ENCODE data around the gene IDNK.

IDNK gene

GRCh38 chr9:83636813-83637212, 13.9 kb downstream of the IDNK start:
- no peak for DNase-seq

GRCh38 chr9:83637389-83637788, 14.4 kb downstream of the IDNK start:
- DNase-seq = no peak

- no peak for DNase-seq
Measured at GRCh38 chr9:83639266-83639665, 16.3 kb downstream of the IDNK start.

GRCh38 chr9:83642793-83643192, 19.9 kb downstream of the IDNK start:
- DNase-seq = no peak

GRCh38 chr9:83646500-83647239, 23.7 kb downstream of the IDNK start:
- DNase-seq = no peak

GRCh38 chr9:83649080-83649479, 26.1 kb downstream of the IDNK start:
- DNase-seq = peak; percentile 68

GRCh38 chr9:83649515-83649914, 26.6 kb downstream of the IDNK start:
- DNase-seq = no peak

- DNase-seq = no peak
Measured at GRCh38 chr9:83651558-83651957, 28.6 kb downstream of the IDNK start.

GRCh38 chr9:83652433-83652832, 29.5 kb downstream of the IDNK start:
- no peak for DNase-seq

GRCh38 chr9:83655433-83655832, 32.5 kb downstream of the IDNK start:
- DNase-seq = no peak

- DNase-seq = no peak
Measured at GRCh38 chr9:83656032-83656680, 33.2 kb downstream of the IDNK start.

- DNase-seq = no peak
Measured at GRCh38 chr9:83656952-83657351, 34.0 kb downstream of the IDNK start.

GRCh38 chr9:83662933-83663332, 40.0 kb downstream of the IDNK start:
- DNase-seq = no peak

GRCh38 chr9:83665580-83666200, 42.7 kb downstream of the IDNK start:
- no peak for DNase-seq

GRCh38 chr9:83669067-83669466, 46.1 kb downstream of the IDNK start:
- DNase-seq = no peak

- DNase-seq = no peak
Measured at GRCh38 chr9:83670381-83670780, 47.4 kb downstream of the IDNK start.

GRCh38 chr9:83671451-83671850, 48.5 kb downstream of the IDNK start:
- DNase-seq = no peak

GRCh38 chr9:83675466-83675865, 52.5 kb downstream of the IDNK start:
- no peak for DNase-seq

- no peak for DNase-seq
Measured at GRCh38 chr9:83677596-83677995, 54.7 kb downstream of the IDNK start.

- DNase-seq = no peak
Measured at GRCh38 chr9:83680233-83680632, 57.3 kb downstream of the IDNK start.

GRCh38 chr9:83681490-83681889, 58.5 kb downstream of the IDNK start:
- DNase-seq = no peak

- no peak for DNase-seq
Measured at GRCh38 chr9:83688921-83689320, 66.0 kb downstream of the IDNK start.

GRCh38 chr9:83691492-83691891, 68.5 kb downstream of the IDNK start:
- DNase-seq = no peak
